ENCODE data around the gene YAF2.

YAF2 gene

DNA sequence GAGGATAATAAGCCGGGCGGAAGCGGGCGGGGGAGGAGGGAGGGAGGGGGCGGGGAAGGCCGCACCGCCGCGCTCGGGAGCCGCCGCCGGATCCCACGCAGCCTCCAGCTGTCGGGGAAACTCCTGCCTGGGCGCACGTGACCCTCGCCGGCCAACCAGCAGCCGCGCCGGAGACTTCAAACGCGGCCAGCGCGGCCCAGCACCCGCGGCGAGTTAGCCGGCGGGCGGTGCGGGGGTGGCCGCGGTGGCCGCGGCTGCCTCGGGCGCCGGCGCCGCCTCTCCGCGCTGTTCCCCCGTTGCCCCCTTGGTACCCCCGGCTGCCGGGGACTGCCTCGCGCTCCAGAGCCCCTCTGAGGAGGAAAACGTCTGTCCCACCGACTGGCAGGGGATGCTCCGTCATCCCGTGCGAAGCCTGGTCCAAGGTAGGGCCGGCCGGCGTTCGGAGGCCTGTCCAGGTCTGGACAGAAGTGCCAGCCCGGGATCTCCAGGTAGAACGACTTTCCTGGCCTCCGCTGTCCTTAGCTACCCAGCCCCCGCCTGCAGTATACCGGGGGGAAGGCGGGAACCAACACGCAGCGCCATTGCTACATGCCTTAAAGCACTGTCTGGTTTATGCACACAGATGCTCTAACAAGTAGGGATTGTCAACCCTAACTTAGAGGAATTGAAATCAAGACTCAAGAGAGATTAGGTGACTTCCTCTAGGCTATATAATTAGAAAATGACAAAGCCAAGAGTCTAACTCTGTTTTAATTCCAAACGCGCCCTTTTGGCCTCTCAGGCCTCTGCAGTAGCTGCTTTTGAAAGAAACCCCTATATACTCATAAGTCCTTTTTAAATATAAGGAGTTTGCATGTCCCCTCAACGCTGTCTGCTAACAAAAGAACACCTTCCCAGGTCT lies at the start of gene YAF2:
Gene YAF2 (minus strand): TSS at position 9 of the 901 bp plus-strand sequence. CDS start 68 bp downstream, outside the sequence.
- DNase-seq (ENCODE audit: low spot score): peak; percentile 89

- no peak for DNase-seq (ENCODE audit: low spot score)
These were observed 48.7 kb upstream of the YAF2 start for GRCh38 chr12:42286741-42287140.

GRCh38 chr12:42285431-42285830 lies 47.4 kb upstream of the YAF2 start:
- no peak for DNase-seq (ENCODE audit: low spot score)

- DNase-seq (ENCODE audit: low spot score): no peak
These were observed 46.8 kb upstream of the YAF2 start for GRCh38 chr12:42284876-42285275.

DNA sequence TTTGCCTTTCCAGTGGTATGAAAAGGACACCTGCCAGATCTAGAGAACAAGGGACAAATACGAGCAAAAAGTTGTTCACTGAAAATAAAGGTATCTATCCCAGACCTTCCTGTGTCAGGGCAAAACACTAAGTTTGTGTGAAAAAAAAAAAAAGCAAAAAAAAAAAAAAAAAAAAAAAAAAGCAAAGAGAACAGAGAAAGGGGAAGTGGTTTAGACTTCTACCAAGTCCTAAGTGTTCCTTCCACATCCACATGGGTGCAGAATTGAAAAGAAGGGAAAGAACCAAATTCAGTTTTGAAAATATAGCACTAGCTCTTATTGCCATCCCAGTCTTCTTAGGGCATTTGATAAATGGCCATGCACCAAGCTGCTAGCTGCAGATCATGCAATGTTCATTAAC lies 46.1 kb upstream of the YAF2 start:
- DNase-seq (ENCODE audit: low spot score): no peak

- DNase-seq (ENCODE audit: low spot score): no peak
These were observed 45.7 kb upstream of the YAF2 start for GRCh38 chr12:42283739-42284138.

GRCh38 chr12:42282294-42282693 lies 44.2 kb upstream of the YAF2 start:
- DNase-seq (ENCODE audit: low spot score): no peak

- no peak for DNase-seq (ENCODE audit: low spot score)
These were observed 43.8 kb upstream of the YAF2 start for GRCh38 chr12:42281844-42282243.

DNA sequence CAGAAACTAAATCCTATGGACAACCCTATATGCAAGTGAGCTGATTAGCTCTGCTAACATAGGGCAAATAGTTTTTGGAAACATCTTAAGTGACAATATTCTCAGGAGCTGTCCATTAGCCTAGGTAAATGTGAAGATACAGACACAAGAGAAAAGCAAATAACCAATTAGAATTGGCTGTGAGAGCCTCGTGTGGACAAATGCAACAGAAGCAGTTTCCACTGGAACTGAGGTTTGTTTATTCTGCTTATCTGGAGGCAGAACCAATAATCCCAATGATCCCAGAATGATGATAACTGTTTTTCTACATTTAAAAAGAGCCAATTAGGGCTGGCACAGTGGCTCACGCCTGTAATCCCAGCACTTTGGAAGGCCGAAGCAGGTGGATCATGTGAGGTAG lies 43.2 kb upstream of the YAF2 start:
- DNase-seq (ENCODE audit: low spot score): no peak

DNA sequence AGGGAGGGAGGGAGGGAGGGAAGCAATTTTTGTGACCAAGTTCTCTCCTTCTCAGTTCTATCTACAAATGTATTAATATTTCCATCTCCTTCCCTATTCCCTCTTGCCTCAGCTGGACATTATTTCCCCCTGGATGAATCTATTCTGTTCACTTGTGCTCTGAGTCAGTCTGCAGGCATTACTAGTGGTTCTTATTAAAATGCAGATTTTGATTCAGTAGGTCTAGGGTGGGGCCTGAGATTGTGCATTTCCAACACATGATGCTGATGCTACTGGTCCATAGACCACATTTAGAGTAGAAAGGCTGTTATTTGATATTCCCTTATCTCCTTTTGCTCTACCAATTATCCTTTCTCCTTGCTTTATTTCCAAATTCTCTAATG lies 40.1 kb upstream of the YAF2 start:
- DNase-seq (ENCODE audit: low spot score): no peak

- DNase-seq (ENCODE audit: low spot score): no peak
These were observed 39.5 kb upstream of the YAF2 start for GRCh38 chr12:42277396-42278127.

DNA sequence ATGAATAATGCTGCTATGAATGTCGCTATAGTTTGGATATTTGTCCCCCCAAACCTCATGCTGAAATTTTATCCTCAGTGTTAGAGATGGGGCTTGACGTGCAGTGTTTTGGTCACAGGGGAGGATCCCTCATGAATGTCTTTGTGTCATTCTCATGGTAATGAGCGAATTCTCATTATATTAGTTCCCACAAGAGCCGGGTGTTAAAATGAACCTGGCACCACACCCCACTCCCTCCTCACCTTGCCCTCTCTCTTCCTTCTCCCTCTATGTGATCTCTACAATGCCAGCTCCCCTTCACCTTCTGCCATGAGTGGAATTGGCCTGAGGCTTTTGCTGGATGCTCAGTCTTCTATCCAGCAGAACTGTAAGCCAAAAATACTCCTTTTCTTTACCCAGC lies 37.5 kb upstream of the YAF2 start:
- DNase-seq (ENCODE audit: low spot score): no peak

GRCh38 chr12:42273706-42274105 lies 35.7 kb upstream of the YAF2 start:
- DNase-seq (ENCODE audit: low spot score): no peak

DNA sequence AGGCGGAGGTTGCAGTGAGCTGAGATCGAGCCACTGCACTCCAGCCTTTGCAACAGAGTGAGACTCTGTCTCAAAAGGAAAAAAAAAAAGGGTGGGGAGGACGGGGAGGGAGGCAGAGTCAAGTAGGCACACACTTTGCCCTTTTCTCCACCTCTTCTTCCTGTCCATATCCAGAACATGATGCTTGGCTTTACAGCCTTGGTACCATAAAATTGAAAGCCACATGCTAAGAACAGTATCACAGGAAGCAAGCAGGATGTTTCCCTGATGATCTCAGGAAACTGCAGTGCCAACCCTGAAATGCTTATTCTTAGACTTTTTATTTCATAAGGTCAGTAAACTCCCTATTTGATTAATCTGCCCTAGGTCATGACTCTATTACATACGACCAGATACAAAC lies 32.5 kb upstream of the YAF2 start:
- no peak for DNase-seq (ENCODE audit: low spot score)

DNA sequence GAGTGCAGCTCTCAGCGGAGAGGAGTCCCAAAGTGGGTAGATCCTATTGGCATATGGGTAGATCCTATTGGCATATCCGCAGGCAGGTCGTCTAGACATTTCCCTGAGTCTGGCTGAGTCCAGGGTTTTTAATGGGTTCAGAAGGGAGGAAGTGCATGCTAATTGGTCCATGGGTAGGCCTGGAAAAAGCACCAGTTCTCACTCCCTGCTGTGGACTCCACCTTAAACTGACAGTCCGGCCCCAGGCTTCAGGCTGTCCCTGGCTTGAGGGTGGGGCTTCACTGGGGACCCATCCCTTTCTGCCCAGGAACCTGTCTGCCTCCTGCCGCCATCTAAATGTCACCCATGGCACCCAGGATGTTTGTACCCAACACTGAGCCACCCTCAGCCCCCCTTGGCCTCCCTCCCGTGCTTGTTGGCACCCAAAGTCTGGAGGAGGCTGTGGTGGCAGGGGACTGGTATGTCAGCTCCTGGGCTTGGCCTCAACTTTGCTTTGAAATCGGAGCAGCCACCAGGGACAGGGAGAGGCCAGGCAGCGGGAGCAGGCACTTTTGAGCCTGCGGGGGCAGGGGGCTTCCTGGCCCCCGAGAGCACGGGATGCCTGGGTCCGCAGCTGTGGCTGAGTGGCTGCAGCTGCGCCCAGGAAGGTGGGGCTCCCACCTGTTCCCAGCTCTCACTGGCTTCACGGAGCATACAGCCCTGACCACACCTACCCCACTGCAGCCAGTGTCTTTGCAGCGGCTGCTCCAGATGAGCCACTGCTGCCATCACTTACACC lies 29.6 kb upstream of the YAF2 start:
- no peak for DNase-seq (ENCODE audit: low spot score)

DNA sequence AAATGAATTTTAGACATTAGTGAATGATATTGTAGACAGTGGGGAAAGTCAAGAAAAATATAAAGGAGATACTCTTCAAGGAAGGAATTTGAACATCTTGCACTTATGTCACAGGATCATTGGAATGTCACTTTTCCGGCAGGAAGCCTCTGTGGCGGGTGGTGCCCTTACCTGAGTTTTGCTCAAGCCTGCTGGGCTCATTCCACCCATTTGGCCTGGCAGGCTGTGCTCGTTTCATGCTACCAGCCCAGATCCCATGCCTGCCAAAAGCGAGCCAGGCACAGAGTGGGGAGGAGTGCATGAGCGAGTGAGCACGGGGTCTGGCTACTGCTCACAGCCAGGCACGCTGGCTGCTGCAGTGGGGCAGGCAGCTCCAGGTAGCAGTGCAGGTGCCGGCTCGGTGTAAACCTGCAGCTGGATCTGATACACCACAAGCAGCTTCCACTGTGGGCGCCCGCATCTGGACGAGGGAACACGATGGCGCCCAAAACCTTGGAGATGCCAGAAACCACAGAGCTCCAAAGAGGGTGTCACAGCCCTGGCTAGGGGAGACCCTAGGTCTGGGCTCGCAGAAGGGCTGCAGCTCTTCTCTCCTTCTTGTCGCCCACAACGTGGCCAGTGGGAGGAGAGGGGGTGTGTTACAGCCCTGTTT lies 28.7 kb upstream of the YAF2 start:
- DNase-seq (ENCODE audit: low spot score): no peak

DNA sequence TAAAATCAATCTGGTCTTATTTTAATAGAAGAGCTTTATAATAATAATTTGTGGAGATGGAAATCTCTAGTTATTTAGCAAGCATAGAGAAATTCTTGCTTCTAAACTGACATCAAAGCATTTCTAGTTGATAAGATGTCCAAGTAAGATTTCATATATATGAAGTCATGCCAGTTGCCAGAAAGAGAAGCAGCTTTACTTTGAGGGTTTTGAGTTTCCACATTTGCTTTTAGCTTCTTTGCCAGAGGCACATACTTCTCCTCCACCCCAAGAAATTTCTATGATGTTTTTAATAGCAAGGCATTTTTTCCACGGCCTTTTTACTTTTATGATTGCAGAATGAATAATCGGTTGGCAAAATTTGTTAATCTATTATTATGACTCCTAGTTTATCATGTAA lies 24.2 kb upstream of the YAF2 start:
- no peak for DNase-seq (ENCODE audit: low spot score)

DNA sequence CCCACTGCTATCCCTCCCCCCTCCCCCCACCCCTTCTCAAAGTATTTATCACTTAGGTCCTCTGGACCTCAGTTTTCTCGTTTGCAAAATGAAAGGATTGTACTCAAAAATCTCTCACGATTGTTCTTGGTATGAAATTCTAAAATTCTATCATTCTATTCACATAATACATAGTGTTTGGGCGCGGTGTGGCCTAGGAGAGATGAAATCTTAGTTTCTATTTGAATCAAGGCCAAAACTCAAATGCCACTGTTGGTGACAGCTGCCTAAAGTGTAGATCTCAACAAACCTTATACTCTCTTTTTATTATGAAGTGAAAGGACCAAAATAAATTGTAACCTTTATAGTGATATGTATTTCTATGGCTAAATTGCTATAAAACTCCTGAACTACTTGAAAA lies 23.7 kb upstream of the YAF2 start:
- peak; percentile 50 for DNase-seq (ENCODE audit: low spot score)

GRCh38 chr12:42260518-42260917 lies 22.5 kb upstream of the YAF2 start:
- DNase-seq (ENCODE audit: low spot score): no peak

DNA sequence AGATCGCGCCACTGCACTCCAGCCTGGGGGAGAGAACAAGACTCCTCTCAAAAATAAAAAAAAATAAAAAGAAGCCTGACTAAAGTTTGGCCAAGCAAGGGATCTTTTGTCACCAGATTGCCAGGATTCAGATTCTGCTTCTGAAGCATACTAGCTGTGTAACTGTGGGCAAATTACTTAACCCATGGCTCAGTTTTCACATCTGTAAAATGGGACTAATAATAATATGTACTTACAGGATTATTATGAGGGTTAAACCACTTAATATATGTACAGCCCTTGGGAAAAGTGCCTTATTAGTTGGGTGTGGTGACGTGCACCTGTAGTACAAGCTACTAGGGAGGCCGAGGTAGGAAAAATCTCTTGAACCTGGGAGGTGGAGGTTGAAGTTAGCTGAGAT lies 21.7 kb upstream of the YAF2 start:
- DNase-seq (ENCODE audit: low spot score): no peak

- no peak for DNase-seq (ENCODE audit: low spot score)
These were observed 17.8 kb upstream of the YAF2 start for GRCh38 chr12:42255866-42256261.

DNA sequence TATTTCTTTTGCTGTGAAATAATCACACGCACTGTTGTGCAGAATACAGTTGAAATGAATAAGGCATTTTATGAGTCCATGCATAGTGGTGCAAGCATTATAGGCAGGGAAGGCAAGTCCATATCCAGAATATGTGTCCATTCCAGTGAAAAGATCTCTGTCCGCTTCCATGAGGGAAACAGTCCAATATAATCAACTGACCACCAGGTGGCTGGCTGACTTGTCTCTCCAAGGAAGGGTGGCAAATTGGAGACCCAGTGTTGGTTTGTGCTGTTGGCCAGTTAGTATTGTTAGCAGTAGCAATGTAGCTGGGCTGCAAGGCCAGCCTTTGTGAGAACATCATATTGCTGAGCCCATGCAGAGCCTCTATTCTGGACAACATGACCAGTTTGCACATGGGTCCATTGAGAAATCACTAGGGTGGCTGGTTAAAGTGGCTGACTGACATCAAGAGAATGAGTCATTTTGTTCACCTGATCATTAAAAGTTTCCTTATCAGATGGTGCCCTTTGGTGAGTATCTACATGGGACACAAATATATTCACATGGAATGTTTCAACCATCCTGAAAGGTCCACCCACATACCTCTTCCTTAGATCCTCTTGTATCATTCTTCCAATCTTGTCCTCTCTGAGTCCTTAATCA lies 17.3 kb upstream of the YAF2 start:
- DNase-seq (ENCODE audit: low spot score): no peak

Data from activated CD4-positive, alpha-beta T cell treated with anti-CD3 and anti-CD28 coated beads, Interleukin-2, Interleukin-4, amounts not matched to agents 100 ng/mL and 50 ng/mL, durations not matched to agents 16 hours and 8 hours (primary cell).